OCI-LY7 (cell line): ENCODE results near the gene OPTC.

ENCODE experiments used
- CTCF ChIP-seq: fragments of 200-600 bp; sonication (generic); conservative IDR thresholded peaks from 2 replicates; pipeline ENCODE4 v1.5.1; 2014; ENCODE audit warnings: mild to moderate bottlenecking, antibody characterized with exemption, low read length, moderate library complexity, mixed read lengths
- EZH2phosphoT487 ChIP-seq: fragments of 200-600 bp; sonication (generic); IDR thresholded peaks from 2 replicates; pipeline ENCODE4 v1.6.1; 2018; ENCODE audit warnings: low read depth, borderline replicate concordance, mild to moderate bottlenecking, mixed run types, antibody characterized with exemption, low read length, moderate library complexity, mixed read lengths

- TF ChIP-seq CTCF (no peak), EZH2phosphoT487 (no peak)
These were observed 18.0 kb downstream of the OPTC start for GRCh38 chr1:203511930-203512329.
